T-cell (primary cell): ENCODE results near the gene SIX5. TPM values are rescaled to one million over a fixed set of nuclear protein-coding genes. Genes with fewer than 3 reads are reported as not detected.
A peak's percentile ranks its signal among the peaks of the same experiment; 100 is the strongest.

ENCODE experiments used
- ATAC-seq, 4 experiments: fragments of 200-7000 bp in 3 of 4; fragments of 150-1000 bp in 1 of 4; cut with Tn5 transposase; replicated peaks in 1 of 4; 1 replicate in 3 of 4; 2 replicates in 1 of 4; pipeline ENCODE4 v1.10.0; 2021; ENCODE audit warnings: moderate library complexity in 3 of 4, mild to moderate bottlenecking in 2 of 4, moderate number of reproducible peaks in 1 of 4
- CTCF ChIA-PET, 2 donors: fragments of 300-600 bp; sonication (Branson Sonifier 250); formaldehyde crosslinking; loops; one replicate each; lab custom pipeline; 2022; ENCODE audit warnings: antibody characterized with exemption in 2 of 2; lab: Charles Lee
- POLR2A ChIA-PET, 2 donors: fragments of 300-600 bp; sonication (Branson Sonifier 250); formaldehyde crosslinking; loops; one replicate each; lab custom pipeline; 2022; ENCODE audit warnings: antibody characterized with exemption in 2 of 2; lab: Charles Lee
- DNase-seq, 35 experiments: peaks; one replicate each; pipeline versions ENCODE4 v3.0.0 to v3.0.0-alpha.2; 2013 to 2023
- H3K27ac ChIP-seq: one replicate; pipeline ENCODE4 v1.5.1; 2013; ENCODE audit warnings: low read length
- H3K27me3 ChIP-seq, 2 experiments: replicated peaks in 1 of 2; 1 replicate in 1 of 2; 2 replicates in 1 of 2; pipeline versions ENCODE4 v1.6.1 to v1.7.0; 2013; ENCODE audit warnings: low read length in 1 of 2, mixed read lengths in 1 of 2; ENCODE audit not compliant: control insufficient read depth in 2 of 2, insufficient read depth in 2 of 2; ENCODE audit errors: extremely low read depth in 1 of 2
- H3K36me3 ChIP-seq, 2 donors: 1 replicate in 1 of 2; 2 replicates in 1 of 2; pipeline versions ENCODE4 v1.6.1 to v1.7.0; 2013; ENCODE audit warnings: low read length in 1 of 2; ENCODE audit not compliant: control insufficient read depth in 2 of 2, insufficient read depth in 1 of 2; ENCODE audit errors: extremely low read depth in 1 of 2
- H3K4me1 ChIP-seq, 2 experiments: 1 replicate in 1 of 2; 2 replicates in 1 of 2; pipeline versions ENCODE4 v1.6.1 to v1.7.0; 2013; ENCODE audit warnings: low read length in 2 of 2, mixed read lengths in 1 of 2; ENCODE audit not compliant: insufficient read depth in 2 of 2, control insufficient read depth in 1 of 2; ENCODE audit errors: extremely low read depth in 1 of 2
- H3K4me3 ChIP-seq, 2 donors: 1 replicate in 1 of 2; 2 replicates in 1 of 2; pipeline versions ENCODE4 v1.5.1 to v1.7.0; 2013; ENCODE audit warnings: mild to moderate bottlenecking in 2 of 2, low read length in 1 of 2, moderate library complexity in 1 of 2; ENCODE audit not compliant: control insufficient read depth in 1 of 2; ENCODE audit errors: extremely low read depth in 1 of 2
- H3K9me3 ChIP-seq: 2 replicates; pipeline ENCODE4 v1.7.0; 2013
- H3K27ac Mint-ChIP-seq, 2 donors: one replicate each; pipeline ENCODE4 v1.8.0; 2020 to 2021; ENCODE audit warnings: mild to moderate bottlenecking in 2 of 2, mixed read lengths in 2 of 2
- H3K27me3 Mint-ChIP-seq, 2 donors: one replicate each; pipeline ENCODE4 v1.8.0; 2021 to 2022; ENCODE audit warnings: mixed read lengths in 2 of 2
- H3K36me3 Mint-ChIP-seq: one replicate; pipeline ENCODE4 v1.8.0; 2021; ENCODE audit warnings: mixed read lengths
- H3K4me1 Mint-ChIP-seq, 3 donors: one replicate each; pipeline ENCODE4 v1.8.0; 2020 to 2022; ENCODE audit warnings: mixed read lengths in 3 of 3, mild to moderate bottlenecking in 1 of 3
- H3K4me3 Mint-ChIP-seq, 3 donors: one replicate each; pipeline ENCODE4 v1.8.0; 2020 to 2022; ENCODE audit warnings: mild to moderate bottlenecking in 3 of 3, mixed read lengths in 3 of 3, moderate library complexity in 3 of 3
- H3K9me3 Mint-ChIP-seq, 3 donors: one replicate each; pipeline ENCODE4 v1.8.0; 2020 to 2022; ENCODE audit warnings: mixed read lengths in 3 of 3
- WGBS: methylation state at CpG from one replicate; pipeline ENCODE4 v1.1.5; 2013; ENCODE audit warnings: missing lambda C conversion rate; ENCODE audit not compliant: insufficient coverage; 5-methylcytosine and 5-hydroxymethylcytosine counted together
- total RNA-seq, 35 experiments: library from RNA in 6 of 35; stranded (reverse) in 6 of 35; fragments of 120-200 nt in 1 of 35; gene quantifications; one replicate each; pipeline versions ENCODE4 v1.2.1 to v1.2.4 and lab custom pipeline; 2013 to 2026

SIX5 gene
- 1 to 10 TPM in 3 of 5 donors, under 1 TPM in 2; 0.89 to 2.1 (median 1.3) TPM for total RNA-seq
- total RNA-seq (2013), result 0.66 TPM
- total RNA-seq (lab: John Stamatoyannopoulos, UW), result 0.05 to 2.0 (median 0.86) reads per million in 29 experiments

DNA sequence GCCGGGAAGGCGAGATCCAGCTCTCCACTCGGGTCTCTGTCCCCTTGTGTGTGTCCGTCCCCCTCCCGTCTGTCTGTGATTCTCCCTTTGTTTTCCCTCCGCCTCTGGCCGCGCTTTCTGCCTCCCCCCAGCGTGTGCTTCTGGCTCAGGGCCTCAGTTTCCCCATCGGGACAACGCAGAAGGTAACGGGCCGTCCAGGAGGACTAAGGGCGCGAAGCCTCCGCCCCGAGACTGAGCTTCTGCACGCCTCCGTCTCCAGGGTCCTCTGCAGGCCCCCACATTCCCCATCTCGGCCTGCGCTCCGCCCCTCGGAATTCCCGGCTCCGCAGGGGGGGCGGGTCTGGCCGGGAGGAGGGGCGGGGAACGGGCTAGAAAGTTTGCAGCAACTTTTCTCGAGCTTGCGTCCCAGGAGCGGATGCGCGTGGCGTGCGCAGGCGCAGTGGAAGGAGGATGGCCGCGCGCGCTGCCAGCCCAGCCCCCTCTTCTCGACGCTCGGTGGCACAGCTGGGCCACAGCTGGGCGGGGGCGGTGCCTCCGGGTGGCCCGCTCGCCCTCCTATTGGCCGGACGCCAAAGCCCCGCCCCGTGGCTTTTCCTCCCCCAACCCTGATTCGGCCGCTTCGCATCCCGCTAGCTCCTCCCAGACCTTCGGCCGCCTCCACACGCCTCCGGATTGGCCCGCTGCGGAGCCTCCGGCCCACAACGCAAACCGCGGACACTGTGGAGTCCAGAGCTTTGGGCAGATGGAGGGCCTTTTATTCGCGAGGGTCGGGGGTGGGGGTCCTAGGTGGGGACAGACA lies at the start of gene SIX5:
Gene SIX5, minus strand, starts transcription at position 269 of the 799 bp plus-strand sequence. CDS start 408 bp downstream, outside the sequence.
- ChIA-PET POLR2A (interaction anchor here in 1 of 2 donors (0.6 kb wide), 1 partner anchor 25 kb away, joined by 6 read pairs; no protein-coding TSS in a partner anchor), CTCF (interaction anchor here (0.5 to 3.1 kb wide), 22 partner anchors 8 to 1071 kb away, joined by 3 to 61 read pairs (median 7); partner anchors contain the start of genes CCDC61 (in 1 of the 2), DMPK (in 1 of the 2), DMWD (in 1 of the 2) and MYPOP (in 1 of the 2))
- H3K36me3 ChIP-seq, result no peaks in the 10 kb centered on the region
- under 1% methylated on average over 49 of the region's 70 CpGs for WGBS
- H3K27me3 ChIP-seq, result peaks cover 0 to 50% of the 10 kb centered on the region in 2 experiments
- peaks cover 9 to 20% (median 11%) of the 10 kb centered on the region in 3 donors for H3K4me1 Mint-ChIP-seq
- peak within 1 kb of the TSS; percentile 83 to 85 for H3K4me3 ChIP-seq
- peak within 1 kb of the TSS; percentile 81 to 90 (median 84) for H3K4me3 Mint-ChIP-seq
- H3K36me3 Mint-ChIP-seq, result no peaks in the 10 kb centered on the region
- H3K9me3 ChIP-seq, result no peaks in the 10 kb centered on the region
- ATAC-seq, result peak; percentile 64 to 71 (median 66)
- H3K27me3 Mint-ChIP-seq, result peaks cover 8 to 20% of the 10 kb centered on the region in 2 donors
- H3K27ac Mint-ChIP-seq, result peak within 1 kb of the TSS; percentile 76 to 86
- peaks cover 2 to 35% of the 10 kb centered on the region in 2 experiments for H3K4me1 ChIP-seq
- no peaks in the 10 kb centered on the region for H3K9me3 Mint-ChIP-seq
- peak; percentile 73 to 97 (median 86) for DNase-seq
- H3K27ac ChIP-seq, result peak within 1 kb of the TSS; percentile 63

DNA sequence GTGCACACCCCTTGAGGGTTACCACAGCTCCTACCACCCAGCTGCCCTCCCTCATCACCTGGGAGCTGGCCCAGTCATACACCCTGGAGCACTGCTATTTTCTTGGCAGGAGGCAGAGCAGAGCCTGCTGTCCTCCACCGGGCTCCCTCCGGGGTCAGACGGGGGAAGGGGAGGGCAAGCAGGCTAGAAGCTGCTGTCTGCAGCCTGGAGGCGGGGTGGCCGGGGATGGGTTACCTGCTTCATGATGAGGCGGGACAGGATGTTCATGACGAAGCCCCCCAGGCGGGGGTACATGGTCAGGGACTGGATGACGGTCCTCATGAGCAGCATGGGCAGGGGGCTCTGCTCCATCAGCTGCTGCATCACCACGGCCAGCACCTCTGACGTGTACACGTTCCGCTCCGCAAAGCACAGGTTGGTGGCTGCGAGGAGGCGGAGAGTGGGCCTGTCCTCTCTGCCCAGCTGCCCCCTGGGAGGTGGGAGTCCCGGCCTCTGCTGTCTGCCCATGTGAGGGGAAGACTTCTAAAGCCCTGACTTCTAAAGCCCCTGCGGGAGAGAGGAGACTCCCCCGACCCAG lies 48.8 kb upstream of the SIX5 start:
- DNase-seq (no peak), ATAC-seq (peak in 1 of 4 experiments; percentile 20)
- Mint-ChIP-seq H3K4me3 (no peak overlapping the region), H3K4me1 (peaks cover 0 to 3% (median 2%) of the 10 kb centered on the region in 3 donors), H3K36me3 (peaks cover 9% of the 10 kb centered on the region), H3K27me3 (peaks cover 0 to 8% of the 10 kb centered on the region in 2 donors), H3K9me3 (no peaks in the 10 kb centered on the region), H3K27ac (no peak overlapping the region)
- ChIA-PET POLR2A (no interaction called here), CTCF (interaction anchor here in 1 of 2 donors (1.4 kb wide), 1 partner anchor 83 kb away, joined by 3 read pairs; no protein-coding TSS in a partner anchor)
- H3K4me1 ChIP-seq, result peaks cover 3 to 27% of the 10 kb centered on the region in 2 experiments
- H3K4me3 ChIP-seq, result no peak overlapping the region
- H3K9me3 ChIP-seq, result no peaks in the 10 kb centered on the region
- H3K27ac ChIP-seq, result no peak overlapping the region
- WGBS, result 92% methylated on average over 17 of the region's 19 CpGs
- H3K36me3 ChIP-seq, result peaks cover 14 to 18% of the 10 kb centered on the region in 2 donors
- H3K27me3 ChIP-seq, result peaks cover 0 to 15% of the 10 kb centered on the region in 2 experiments

- H3K27me3 Mint-ChIP-seq, result peaks cover 3 to 8% of the 10 kb centered on the region in 2 donors
- H3K4me1 Mint-ChIP-seq, result peaks cover 0 to 3% (median 2%) of the 10 kb centered on the region in 3 donors
- H3K4me1 ChIP-seq, result peaks cover 3 to 27% of the 10 kb centered on the region in 2 experiments
- no peak overlapping the region for H3K4me3 Mint-ChIP-seq
- H3K9me3 Mint-ChIP-seq, result no peaks in the 10 kb centered on the region
- CTCF ChIA-PET, result interaction anchor here (0.6 to 1.4 kb wide), 9 partner anchors 18 to 283 kb away, joined by 3 to 8 read pairs (median 4); partner anchors contain the start of genes MYPOP (in 1 of the 2) and SIX5 (in 1 of the 2)
- H3K36me3 Mint-ChIP-seq, result peaks cover 9% of the 10 kb centered on the region
- WGBS, result 20% methylated on average over 17 of the region's 24 CpGs
- DNase-seq, result peak; percentile 86 to 98 (median 94)
- no peak overlapping the region for H3K27ac ChIP-seq
- H3K4me3 ChIP-seq, result no peak overlapping the region
- H3K27ac Mint-ChIP-seq, result no peak overlapping the region
- peaks cover 11 to 12% of the 10 kb centered on the region in 2 donors for H3K36me3 ChIP-seq
- POLR2A ChIA-PET, result no interaction called here
- ATAC-seq, result peak; percentile 96 to 97 (median 97)
- H3K27me3 ChIP-seq, result peaks cover 0 to 19% of the 10 kb centered on the region in 2 experiments
- H3K9me3 ChIP-seq, result no peaks in the 10 kb centered on the region
Measured at GRCh38 chr19:45817010-45817724, 48.1 kb upstream of the SIX5 start.

- POLR2A ChIA-PET, result no interaction called here
- Mint-ChIP-seq H3K27ac (no peak overlapping the region), H3K4me1 (peaks cover 0 to 3% (median 2%) of the 10 kb centered on the region in 3 donors), H3K9me3 (no peaks in the 10 kb centered on the region), H3K4me3 (peak overlapping the region in 1 of 3 donors; percentile 53), H3K36me3 (peaks cover 9% of the 10 kb centered on the region), H3K27me3 (peaks cover 4 to 8% of the 10 kb centered on the region in 2 donors)
- Histone ChIP-seq H3K27me3 (peaks cover 0 to 22% of the 10 kb centered on the region in 2 experiments), H3K9me3 (no peaks in the 10 kb centered on the region), H3K4me3 (no peak overlapping the region), H3K4me1 (peaks cover 3 to 27% of the 10 kb centered on the region in 2 experiments), H3K36me3 (peaks cover 9% of the 10 kb centered on the region in 2 donors), H3K27ac (no peak overlapping the region)
- no peak for DNase-seq
- ATAC-seq, result no peak
- CTCF ChIA-PET, result interaction anchor here (0.6 to 1.4 kb wide), 9 partner anchors 17 to 283 kb away, joined by 3 to 8 read pairs (median 4); partner anchors contain the start of genes MYPOP (in 1 of the 2) and SIX5 (in 1 of the 2)
- 92% methylated on average over 4 of the region's 18 CpGs for WGBS
Measured at GRCh38 chr19:45816236-45817009, 47.4 kb upstream of the SIX5 start.

GRCh38 chr19:45815481-45816216 lies 46.6 kb upstream of the SIX5 start:
- DNase-seq, result peak in 1 of 35 experiments; percentile 9
- ATAC-seq, result no peak
- peaks cover 5% of the 10 kb centered on the region for H3K36me3 Mint-ChIP-seq
- H3K4me1 ChIP-seq, result peaks cover 3 to 27% of the 10 kb centered on the region in 2 experiments
- peak overlapping the region in 2 of 3 donors; percentile 21 to 53 for H3K4me3 Mint-ChIP-seq
- H3K27ac ChIP-seq, result no peak overlapping the region
- peaks cover 3 to 9% of the 10 kb centered on the region in 2 donors for H3K36me3 ChIP-seq
- H3K4me3 ChIP-seq, result peak overlapping the region in 1 of 2 donors; percentile 23
- peaks cover 0 to 26% of the 10 kb centered on the region in 2 experiments for H3K27me3 ChIP-seq
- POLR2A ChIA-PET, result no interaction called here
- peaks cover 4 to 8% of the 10 kb centered on the region in 2 donors for H3K27me3 Mint-ChIP-seq
- 35% methylated on average over 21 of the region's 44 CpGs for WGBS
- peaks cover 0 to 3% (median 2%) of the 10 kb centered on the region in 3 donors for H3K4me1 Mint-ChIP-seq
- no peaks in the 10 kb centered on the region for H3K9me3 Mint-ChIP-seq
- CTCF ChIA-PET, result no interaction called here
- H3K27ac Mint-ChIP-seq, result no peak overlapping the region
- no peaks in the 10 kb centered on the region for H3K9me3 ChIP-seq
